Measurements from ENCODE around the gene SDK2.

Gene SDK2

GRCh38 chr17:73610331-73610911 lies 33.8 kb downstream of the SDK2 start:
- TF ChIP-seq INSM2 (tag by site-specific recombination; IDR thresholded peaks at IDR 0.05) (no peak), ZNF785 (tag by site-specific recombination; IDR thresholded peaks at IDR 0.05) (no peak), SCRT1 (tag by site-specific recombination; IDR thresholded peaks at IDR 0.05; ENCODE audit: borderline replicate concordance) (peak; percentile 87), RBAK (tag by site-specific recombination; IDR thresholded peaks at IDR 0.05) (no peak), REST (tag by site-specific recombination; IDR thresholded peaks at IDR 0.05) (no peak), ZNF19 (tag by site-specific recombination; IDR thresholded peaks at IDR 0.05; ENCODE audit: low read depth) (no peak), SCRT2 (tag by site-specific recombination; IDR thresholded peaks at IDR 0.05) (peak; percentile 90), ZNF639 (tag by site-specific recombination; IDR thresholded peaks at IDR 0.05) (no peak), ZNF148 (tag by site-specific recombination; IDR thresholded peaks at IDR 0.05; ENCODE audit: borderline replicate concordance) (no peak), ZFP3 (tag by site-specific recombination; IDR thresholded peaks at IDR 0.05; ENCODE audit: low read depth) (no peak), ZSCAN4 (tag by site-specific recombination; IDR thresholded peaks at IDR 0.05) (0 out of 2 replicates have a peak, but pooled peaks have one; percentile 23), ZNF843 (tag by site-specific recombination; IDR thresholded peaks at IDR 0.05) (no peak), ZNF449 (tag by site-specific recombination; IDR thresholded peaks at IDR 0.05) (no peak), GLIS2 (tag by site-specific recombination; IDR thresholded peaks at IDR 0.05) (no peak), ZNF426 (tag by site-specific recombination; IDR thresholded peaks at IDR 0.05) (no peak)
- ChIA-PET CTCF (interaction anchor here (0.6 to 0.7 kb wide), 3 partner anchors 10 to 924 kb away, joined by 3 read pairs; no protein-coding TSS in a partner anchor), POLR2A (no interaction called here)
- H3K4me3 ChIP-seq (ENCODE audit: low read depth, low read length), result no peak overlapping the region
- H3K4me1 ChIP-seq (ENCODE audit: control insufficient read depth, insufficient read depth, low read length), result peaks cover 4% of the 10 kb centered on the region; the same call in 1 of the 2 replicates
- H3K9me3 ChIP-seq (ENCODE audit: control insufficient read depth, insufficient read depth, low read depth, low read length), result no peaks in the 10 kb centered on the region
- no peaks in the 10 kb centered on the region for H3K36me3 ChIP-seq (ENCODE audit: control insufficient read depth in 2 of 2, insufficient read depth in 1 of 2, low read length in 2 of 2)
- H3K27ac ChIP-seq (ENCODE audit: extremely low read depth, low read depth, low read length), result no peak overlapping the region
